CD14-positive monocyte (primary cell): ENCODE measurements around the gene CASP9. TPM values are rescaled to one million over a fixed set of nuclear protein-coding genes. Genes with fewer than 3 reads are reported as not detected.
"Not testable (repeated sequence)": the region's sequence is repeated elsewhere in the genome, so short reads cannot be mapped to it uniquely, and the experiment has no call there.

ENCODE experiments used
- DNase-seq, 3 donors: peaks; one replicate each; pipeline ENCODE4 v3.0.0-alpha.2; 2011 to 2022
- H2AFZ ChIP-seq: 2 replicates; pipeline ENCODE4 v1.6.0; 2012; ENCODE audit warnings: mild to moderate bottlenecking, low read depth, low read length, inconsistent platforms; ENCODE audit not compliant: insufficient read depth, poor library complexity, severe bottlenecking
- H3K27ac ChIP-seq, 2 donors: 1 replicate in 1 of 2; 2 replicates in 1 of 2; pipeline ENCODE4 v1.5.1; 2012 to 2013; ENCODE audit warnings: low read length in 2 of 2, control low read depth in 1 of 2, inconsistent platforms in 1 of 2, low read depth in 1 of 2, mild to moderate bottlenecking in 1 of 2
- H3K27me3 ChIP-seq, 2 donors: one replicate each; pipeline versions ENCODE4 v1.6.0 to v1.6.1; 2011 to 2013; ENCODE audit warnings: low read length in 2 of 2; ENCODE audit not compliant: control insufficient read depth in 2 of 2, insufficient read depth in 2 of 2
- H3K36me3 ChIP-seq, 2 donors: replicated peaks in 1 of 2; 1 replicate in 1 of 2; 2 replicates in 1 of 2; pipeline versions ENCODE4 v1.5.1 to v1.6.1; 2012 to 2013; ENCODE audit warnings: low read length in 2 of 2, control low read depth in 1 of 2, inconsistent platforms in 1 of 2, mild to moderate bottlenecking in 1 of 2; ENCODE audit not compliant: insufficient read depth in 2 of 2, control insufficient read depth in 1 of 2
- H3K4me1 ChIP-seq, 2 donors: 1 replicate in 1 of 2; 2 replicates in 1 of 2; pipeline versions ENCODE4 v1.5.1 to v1.6.1; 2012 to 2013; ENCODE audit warnings: low read length in 2 of 2, control low read depth in 1 of 2, inconsistent platforms in 1 of 2, mild to moderate bottlenecking in 1 of 2, moderate library complexity in 1 of 2; ENCODE audit not compliant: insufficient read depth in 2 of 2, control insufficient read depth in 1 of 2
- H3K4me2 ChIP-seq: replicated peaks from 2 replicates; pipeline ENCODE3; 2012; ENCODE audit warnings: low read length, moderate library complexity, mild to moderate bottlenecking; ENCODE audit not compliant: poor library complexity, severe bottlenecking; ENCODE audit errors: extremely low read depth
- H3K4me3 ChIP-seq, 3 experiments: fragments of 200-600 bp in 1 of 3; sonication (generic) in 1 of 3; replicated peaks in 1 of 3; 1 replicate in 2 of 3; 2 replicates in 1 of 3; pipeline ENCODE4 v1.5.1; 2011 to 2013; ENCODE audit warnings: low read length in 3 of 3, mild to moderate bottlenecking in 3 of 3, control low read depth in 2 of 3, low read depth in 2 of 3, inconsistent platforms in 1 of 3, moderate library complexity in 1 of 3
- H3K79me2 ChIP-seq: 2 replicates; pipeline ENCODE4 v1.6.0; 2012; ENCODE audit warnings: mild to moderate bottlenecking, control low read depth, inconsistent platforms, low read length, moderate library complexity; ENCODE audit not compliant: insufficient read depth
- H3K9ac ChIP-seq: 2 replicates; pipeline ENCODE4 v1.6.0; 2017; ENCODE audit warnings: low read length, mild to moderate bottlenecking; ENCODE audit not compliant: insufficient read depth, poor library complexity, severe bottlenecking
- H3K9me3 ChIP-seq, 2 donors: replicated peaks in 1 of 2; 1 replicate in 1 of 2; 2 replicates in 1 of 2; pipeline versions ENCODE4 v1.5.1 to v1.6.1; 2012 to 2013; ENCODE audit warnings: low read length in 2 of 2, control low read depth in 1 of 2; ENCODE audit not compliant: control insufficient read depth in 1 of 2, insufficient read depth in 1 of 2
- H4K20me1 ChIP-seq: 2 replicates; pipeline ENCODE4 v1.6.0; 2012; ENCODE audit warnings: mild to moderate bottlenecking, low read length, control low read depth, moderate library complexity; ENCODE audit not compliant: insufficient read depth
- H3K27ac Mint-ChIP-seq, 7 donors: one replicate each; pipeline ENCODE4 v1.8.0; 2020; ENCODE audit warnings: mild to moderate bottlenecking in 7 of 7, mixed read lengths in 7 of 7, moderate library complexity in 6 of 7, inconsistent platforms in 2 of 7
- H3K27me3 Mint-ChIP-seq, 3 donors: one replicate each; pipeline ENCODE4 v1.8.0; 2021 to 2022; ENCODE audit warnings: low read depth in 3 of 3, mild to moderate bottlenecking in 3 of 3, mixed read lengths in 3 of 3, moderate library complexity in 3 of 3, inconsistent platforms in 1 of 3
- H3K36me3 Mint-ChIP-seq, 2 donors: one replicate each; pipeline ENCODE4 v1.8.0; 2020; ENCODE audit warnings: mixed read lengths in 2 of 2, inconsistent platforms in 1 of 2, mild to moderate bottlenecking in 1 of 2
- H3K4me1 Mint-ChIP-seq: one replicate; pipeline ENCODE4 v1.8.0; 2020; ENCODE audit warnings: mild to moderate bottlenecking, mixed read lengths
- H3K4me3 Mint-ChIP-seq, 2 donors: one replicate each; pipeline ENCODE4 v1.8.0; 2020; ENCODE audit warnings: mild to moderate bottlenecking in 2 of 2, mixed read lengths in 2 of 2, moderate library complexity in 1 of 2
- H3K9me3 Mint-ChIP-seq, 7 donors: one replicate each; pipeline ENCODE4 v1.8.0; 2020 to 2022; ENCODE audit warnings: mixed read lengths in 7 of 7, mild to moderate bottlenecking in 6 of 7, moderate library complexity in 6 of 7, inconsistent platforms in 2 of 7
- CTCF ChIP-seq: fragments of 200-600 bp; IDR thresholded peaks from one replicate; pipeline ENCODE4 v1.8.0; 2022; ENCODE audit warnings: antibody characterized with exemption, mild to moderate bottlenecking
- WGBS: methylation state at CpG from one replicate; pipeline ENCODE4 v1.1.5; 2013; ENCODE audit warnings: missing lambda C conversion rate; ENCODE audit not compliant: insufficient coverage; 5-methylcytosine and 5-hydroxymethylcytosine counted together
- intact Hi-C, 2 donors: fragments of 100-400 bp; cut with micrococcal nuclease; formaldehyde crosslinking; loops; one replicate each; pipeline versions ENCODE4 v1.15.0 to v1.15.1; 2023
- polyA plus RNA-seq, 3 donors: library from polyadenylated mRNA; depleted of rRNA in 1 of 3; unstranded in 2 of 3; stranded (reverse) in 1 of 3; fragments of 300-500 nt in 2 of 3; fragments of >200 nt in 1 of 3; fragmentation: Illumina TruSeq in 2 of 3; gene quantifications; 1 replicate in 2 of 3; 2 replicates in 1 of 3; pipeline ENCODE4 v1.2.3, GENCODE V29; 2012 to 2021

The CASP9 gene
- polyA plus RNA-seq, 3 donors = 15.1 to 21.5 (median 21.0) TPM

GRCh38 chr1:15485636-15486035, 38.4 kb downstream of the CASP9 start:
- H3K36me3 Mint-ChIP-seq = peaks cover 12 to 20% of the 10 kb centered on the region in 2 donors
- H3K4me3 Mint-ChIP-seq = peak overlapping the region in 1 of 2 donors; percentile 27
- Histone ChIP-seq H4K20me1 (no peaks in the 10 kb centered on the region), H3K4me1 (no peaks in the 10 kb centered on the region), H3K9me3 (no peaks in the 10 kb centered on the region), H3K9ac (no peak overlapping the region), H2AFZ (no peak overlapping the region), H3K36me3 (no peaks in the 10 kb centered on the region), H3K27me3 (no peaks in the 10 kb centered on the region), H3K79me2 (no peaks in the 10 kb centered on the region), H3K4me3 (no peak overlapping the region), H3K4me2 (no peak overlapping the region), H3K27ac (no peak overlapping the region)
- intact Hi-C loops = no loop called here
- no peak overlapping the region for H3K27ac Mint-ChIP-seq
- peaks cover 0 to 2% (median 0%) of the 10 kb centered on the region in 3 donors for H3K27me3 Mint-ChIP-seq
- peak in 1 of 3 donors; percentile 52 for DNase-seq
- TF ChIP-seq CTCF = no peak
- H3K4me1 Mint-ChIP-seq = no peaks in the 10 kb centered on the region
- 82% methylated on average over 4 of the region's 6 CpGs for WGBS
- peaks cover 0 to 2% (median 0%) of the 10 kb centered on the region in 7 donors for H3K9me3 Mint-ChIP-seq

- not testable (repeated sequence) for H3K9ac ChIP-seq, H3K4me1 Mint-ChIP-seq
Measured at GRCh38 chr1:15484443-15484842, 39.6 kb downstream of the CASP9 start.

More at GRCh38 chr1:15484443-15484842, 39.6 kb downstream of the CASP9 start:
- H3K27me3 Mint-ChIP-seq, H3K9me3 Mint-ChIP-seq, H3K4me1 ChIP-seq, H3K36me3 ChIP-seq, H3K4me3 Mint-ChIP-seq, H3K4me2 ChIP-seq, H3K27ac Mint-ChIP-seq, H3K27ac ChIP-seq, H3K4me3 ChIP-seq, intact Hi-C loops, H2AFZ ChIP-seq, H4K20me1 ChIP-seq, H3K27me3 ChIP-seq, H3K79me2 ChIP-seq, DNase-seq, H3K9me3 ChIP-seq: not testable (repeated sequence)
- no CpG with 5 or more reads among the region's 6 CpGs for WGBS
- peaks cover 8 to 12% of the 10 kb centered on the region in 2 donors for H3K36me3 Mint-ChIP-seq
